MM.1S (cell line): Measurements from ENCODE around the gene FAM107B.

ENCODE experiments used
- DNase-seq: peaks from one replicate; pipeline ENCODE4 v3.0.0-alpha.2; 2015
- H2AFZ ChIP-seq: fragments of 300-600 bp; sonication (generic); 2 replicates; pipeline ENCODE4 v1.6.0; 2016; ENCODE audit warnings: antibody characterized with exemption, low read length
- H3F3A ChIP-seq: fragments of 300-600 bp; sonication (generic); 2 replicates; pipeline ENCODE4 v1.6.1; 2016; ENCODE audit warnings: mild to moderate bottlenecking, antibody characterized with exemption, low read length, moderate library complexity, mixed read lengths; ENCODE audit not compliant: insufficient read depth
- H3K27ac ChIP-seq: fragments of 300-600 bp; sonication (generic); 2 replicates; pipeline ENCODE4 v1.5.1; 2016; ENCODE audit warnings: mild to moderate bottlenecking, low read length
- H3K27me3 ChIP-seq: fragments of 300-600 bp; sonication (generic); replicated peaks from 2 replicates; pipeline ENCODE4 v1.6.0; 2016; ENCODE audit warnings: low read length; ENCODE audit not compliant: insufficient read depth
- H3K36me3 ChIP-seq: fragments of 300-600 bp; sonication (generic); replicated peaks from 2 replicates; pipeline ENCODE4 v1.6.1; 2016; ENCODE audit warnings: mild to moderate bottlenecking, low read length, mixed read lengths; ENCODE audit not compliant: insufficient read depth
- H3K4me1 ChIP-seq: fragments of 300-600 bp; sonication (generic); 2 replicates; pipeline ENCODE4 v1.6.1; 2016; ENCODE audit warnings: low read length, mixed read lengths
- H3K4me2 ChIP-seq: fragments of 300-600 bp; sonication (generic); 2 replicates; pipeline ENCODE4 v1.6.0; 2016; ENCODE audit warnings: low read depth, low read length
- H3K4me3 ChIP-seq: fragments of 300-600 bp; sonication (generic); 2 replicates; pipeline ENCODE4 v1.5.1; 2016; ENCODE audit warnings: low read length, mixed read lengths
- H3K79me2 ChIP-seq: fragments of 300-600 bp; sonication (generic); 2 replicates; pipeline ENCODE4 v1.6.1; 2016; ENCODE audit warnings: mixed run types, low read length, mixed read lengths
- H3K9ac ChIP-seq: fragments of 300-600 bp; sonication (generic); 2 replicates; pipeline ENCODE4 v1.6.1; 2016; ENCODE audit warnings: low read length, mixed read lengths
- H3K9me2 ChIP-seq: fragments of 300-600 bp; sonication (generic); replicated peaks from 2 replicates; pipeline ENCODE4 v1.6.1; 2016; ENCODE audit warnings: mild to moderate bottlenecking, low read length, mixed read lengths; ENCODE audit not compliant: insufficient read depth
- H3K9me3 ChIP-seq: fragments of 300-600 bp; sonication (generic); replicated peaks from 2 replicates; pipeline ENCODE4 v1.6.1; 2016; ENCODE audit warnings: mild to moderate bottlenecking, low read length, mixed read lengths; ENCODE audit not compliant: insufficient read depth
- H4K20me1 ChIP-seq: fragments of 300-600 bp; sonication (generic); 2 replicates; pipeline ENCODE4 v1.6.1; 2016; ENCODE audit warnings: mild to moderate bottlenecking, low read length, moderate library complexity, mixed read lengths; ENCODE audit not compliant: insufficient read depth
- EZH2 ChIP-seq: fragments of 300-600 bp; sonication (generic); optimal IDR thresholded peaks from 2 replicates; pipeline ENCODE3; 2017; ENCODE audit warnings: low read depth, mild to moderate bottlenecking, antibody characterized with exemption, low read length, mixed read lengths
- EZH2phosphoT487 ChIP-seq: fragments of 300-600 bp; sonication (generic); IDR thresholded peaks from 2 replicates; pipeline ENCODE4 v1.6.1; 2018; ENCODE audit warnings: antibody characterized with exemption, low read length
- TF ChIP-seq, protein P1 (sequence below): fragments of 300-600 bp; sonication (generic); IDR thresholded peaks from 2 replicates; pipeline ENCODE4 v1.5.1; 2016; ENCODE audit warnings: antibody characterized with exemption, low read length, mixed read lengths

FAM107B gene

DNA sequence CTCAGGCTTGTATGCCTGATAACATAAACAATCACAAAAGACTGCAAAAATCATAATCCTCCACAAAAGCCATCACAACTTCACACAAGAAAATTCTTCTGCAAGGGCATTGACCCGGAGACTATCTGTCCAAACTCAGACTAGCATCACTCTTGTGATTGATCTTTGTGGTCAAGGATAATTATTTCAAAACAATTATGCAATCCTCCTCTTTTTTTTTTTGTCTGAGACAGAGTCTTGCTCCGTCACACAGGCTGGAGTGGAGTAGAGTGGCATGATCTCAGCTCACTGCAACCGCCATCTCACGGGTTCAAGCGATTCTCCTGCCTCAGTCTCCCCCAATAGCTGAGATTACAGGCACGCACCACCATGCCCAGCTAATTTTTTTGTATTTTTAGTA is 41.0 kb upstream of the FAM107B start:
- H4K20me1 ChIP-seq: no peaks in the 10 kb centered on the region
- H3K27me3 ChIP-seq: no peaks in the 10 kb centered on the region

DNA sequence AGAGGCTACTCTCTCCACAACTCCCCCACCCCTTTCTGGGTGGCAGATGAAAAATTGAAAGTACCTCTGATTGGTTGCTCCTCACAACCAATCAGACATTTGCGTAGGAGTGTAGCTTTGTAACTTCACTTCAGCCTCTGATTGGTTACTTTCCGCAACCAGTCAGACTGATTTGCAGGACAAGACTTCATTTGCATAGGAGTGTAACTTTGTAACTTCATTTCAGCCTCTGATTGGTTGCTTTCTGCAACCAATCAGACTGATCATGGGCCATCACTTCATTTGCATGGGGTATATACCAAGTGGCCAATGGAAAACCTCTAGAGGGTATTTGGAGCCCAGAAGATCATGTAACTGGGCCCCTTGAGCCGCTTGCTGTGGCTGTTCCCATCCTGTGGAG is 37.6 kb upstream of the FAM107B start:
- no peak for DNase-seq
- H3K4me3 ChIP-seq: no peak overlapping the region

More for the DNA sequence above, 41.0 kb upstream of the FAM107B start:
- Histone ChIP-seq H3K9me2 (no peaks in the 10 kb centered on the region), H3K27ac (no peak overlapping the region), H3F3A (no peaks in the 10 kb centered on the region), H3K4me3 (no peak overlapping the region), H3K9me3 (no peaks in the 10 kb centered on the region), H3K4me1 (no peaks in the 10 kb centered on the region), H3K4me2 (no peak overlapping the region), H3K36me3 (no peaks in the 10 kb centered on the region), H3K9ac (no peak overlapping the region), H3K79me2 (no peaks in the 10 kb centered on the region), H2AFZ (no peak overlapping the region)
- no peak for DNase-seq
- TF ChIP-seq, protein P1, sequence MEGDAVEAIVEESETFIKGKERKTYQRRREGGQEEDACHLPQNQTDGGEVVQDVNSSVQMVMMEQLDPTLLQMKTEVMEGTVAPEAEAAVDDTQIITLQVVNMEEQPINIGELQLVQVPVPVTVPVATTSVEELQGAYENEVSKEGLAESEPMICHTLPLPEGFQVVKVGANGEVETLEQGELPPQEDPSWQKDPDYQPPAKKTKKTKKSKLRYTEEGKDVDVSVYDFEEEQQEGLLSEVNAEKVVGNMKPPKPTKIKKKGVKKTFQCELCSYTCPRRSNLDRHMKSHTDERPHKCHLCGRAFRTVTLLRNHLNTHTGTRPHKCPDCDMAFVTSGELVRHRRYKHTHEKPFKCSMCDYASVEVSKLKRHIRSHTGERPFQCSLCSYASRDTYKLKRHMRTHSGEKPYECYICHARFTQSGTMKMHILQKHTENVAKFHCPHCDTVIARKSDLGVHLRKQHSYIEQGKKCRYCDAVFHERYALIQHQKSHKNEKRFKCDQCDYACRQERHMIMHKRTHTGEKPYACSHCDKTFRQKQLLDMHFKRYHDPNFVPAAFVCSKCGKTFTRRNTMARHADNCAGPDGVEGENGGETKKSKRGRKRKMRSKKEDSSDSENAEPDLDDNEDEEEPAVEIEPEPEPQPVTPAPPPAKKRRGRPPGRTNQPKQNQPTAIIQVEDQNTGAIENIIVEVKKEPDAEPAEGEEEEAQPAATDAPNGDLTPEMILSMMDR: no peak
- TF ChIP-seq EZH2 (no peak), EZH2phosphoT487 (no peak)

DNA sequence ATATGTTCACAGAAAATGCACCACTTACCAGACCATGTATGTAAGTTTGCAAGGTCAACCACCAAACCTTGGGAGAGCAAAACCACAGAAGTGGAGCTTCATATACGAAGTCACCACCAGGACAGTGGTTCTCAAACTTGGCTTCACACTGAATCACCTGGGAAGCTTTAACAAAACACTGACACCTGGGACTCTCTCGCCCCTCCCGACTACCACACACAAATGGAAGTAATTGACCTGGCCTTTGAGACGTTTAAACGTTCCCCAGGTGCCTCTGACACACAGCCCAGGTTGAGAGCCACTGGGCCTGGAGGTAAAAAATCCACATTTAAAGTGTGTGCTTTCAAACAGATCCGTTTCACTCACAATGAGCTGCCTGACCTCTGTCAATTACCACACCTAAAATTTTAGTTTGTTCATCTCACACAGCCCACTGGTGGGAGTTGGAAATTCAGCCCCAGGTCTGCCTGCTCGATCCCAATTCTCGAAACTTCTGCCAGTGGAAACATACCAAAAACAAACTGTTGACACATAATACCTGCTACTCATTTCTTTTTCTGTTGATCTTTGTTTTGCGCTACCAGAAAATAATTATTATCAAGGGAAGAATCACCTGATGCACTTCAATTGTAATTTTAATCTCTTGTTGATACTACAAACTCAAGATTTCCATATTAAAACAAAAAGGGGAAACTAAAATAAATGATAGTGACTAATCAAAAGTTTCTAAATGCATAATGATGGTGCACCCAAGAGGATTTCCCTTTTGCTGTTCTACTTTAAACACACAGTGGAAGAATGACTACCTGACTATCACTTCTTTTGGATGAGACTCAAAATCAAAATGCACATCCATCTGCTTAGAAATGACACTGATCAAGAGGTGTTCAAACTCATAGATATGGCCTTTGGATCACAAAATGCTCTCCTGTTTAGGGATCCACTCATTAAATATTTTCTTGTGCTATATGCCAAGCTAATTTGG is 36.6 kb upstream of the FAM107B start:
- Histone ChIP-seq H3K79me2 (no peaks in the 10 kb centered on the region), H3K9me2 (no peaks in the 10 kb centered on the region), H4K20me1 (no peaks in the 10 kb centered on the region), H3K9ac (no peak overlapping the region), H3K36me3 (no peaks in the 10 kb centered on the region), H3K27me3 (no peaks in the 10 kb centered on the region), H3K27ac (no peak overlapping the region), H3K9me3 (no peaks in the 10 kb centered on the region), H3K4me2 (no peak overlapping the region), H3F3A (no peaks in the 10 kb centered on the region), H2AFZ (no peak overlapping the region), H3K4me1 (no peaks in the 10 kb centered on the region), H3K4me3 (no peak overlapping the region)
- TF ChIP-seq EZH2 (no peak), EZH2phosphoT487 (no peak)
- TF ChIP-seq, protein P1: no peak
- no peak for DNase-seq

More for the DNA sequence above, 37.6 kb upstream of the FAM107B start:
- no peaks in the 10 kb centered on the region for H3K4me1 ChIP-seq
- H3K4me2 ChIP-seq: no peak overlapping the region
- H4K20me1 ChIP-seq: no peaks in the 10 kb centered on the region
- no peaks in the 10 kb centered on the region for H3K79me2 ChIP-seq
- no peaks in the 10 kb centered on the region for H3K36me3 ChIP-seq
- no peaks in the 10 kb centered on the region for H3F3A ChIP-seq
- no peak overlapping the region for H3K9ac ChIP-seq
- H3K9me3 ChIP-seq: no peaks in the 10 kb centered on the region
- H3K27me3 ChIP-seq: no peaks in the 10 kb centered on the region
- no peak overlapping the region for H3K27ac ChIP-seq
- H2AFZ ChIP-seq: no peak overlapping the region
- H3K9me2 ChIP-seq: no peaks in the 10 kb centered on the region
- TF ChIP-seq, protein P1: no peak
- no peak for TF ChIP-seq EZH2
- no peak for TF ChIP-seq EZH2phosphoT487
